MM.1S (cell line): ENCODE results near the gene NOL4L.

Experiments
- EZH2phosphoT487 ChIP-seq: fragments of 300-600 bp; sonication (generic); IDR thresholded peaks from 2 replicates; pipeline ENCODE4 v1.6.1; 2018; ENCODE audit warnings: antibody characterized with exemption, low read length
- TF ChIP-seq, protein P1 (sequence below): fragments of 300-600 bp; sonication (generic); IDR thresholded peaks from 2 replicates; pipeline ENCODE4 v1.5.1; 2016; ENCODE audit warnings: antibody characterized with exemption, low read length, mixed read lengths

DNA sequence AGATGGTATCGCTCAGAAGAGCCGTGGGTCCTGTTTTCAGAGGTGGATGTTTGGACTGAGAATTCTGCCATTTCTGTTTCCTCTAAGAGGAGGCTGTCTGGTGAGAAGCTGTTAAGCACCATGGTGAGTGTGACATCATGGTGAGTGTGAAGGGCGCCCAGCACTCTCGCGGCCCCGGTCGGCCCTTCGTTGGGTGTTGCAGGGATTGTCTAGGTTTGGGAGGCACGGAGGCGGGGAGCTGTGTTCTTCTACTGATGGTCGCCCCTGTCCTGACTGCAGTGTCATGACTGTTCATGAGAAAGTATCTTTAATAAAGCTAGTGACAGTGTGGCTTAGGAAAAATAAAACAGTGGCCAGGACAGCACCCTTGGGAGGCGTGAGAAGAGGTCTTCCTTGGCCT is 70.4 kb downstream of the NOL4L start:
- TF ChIP-seq, protein P1, sequence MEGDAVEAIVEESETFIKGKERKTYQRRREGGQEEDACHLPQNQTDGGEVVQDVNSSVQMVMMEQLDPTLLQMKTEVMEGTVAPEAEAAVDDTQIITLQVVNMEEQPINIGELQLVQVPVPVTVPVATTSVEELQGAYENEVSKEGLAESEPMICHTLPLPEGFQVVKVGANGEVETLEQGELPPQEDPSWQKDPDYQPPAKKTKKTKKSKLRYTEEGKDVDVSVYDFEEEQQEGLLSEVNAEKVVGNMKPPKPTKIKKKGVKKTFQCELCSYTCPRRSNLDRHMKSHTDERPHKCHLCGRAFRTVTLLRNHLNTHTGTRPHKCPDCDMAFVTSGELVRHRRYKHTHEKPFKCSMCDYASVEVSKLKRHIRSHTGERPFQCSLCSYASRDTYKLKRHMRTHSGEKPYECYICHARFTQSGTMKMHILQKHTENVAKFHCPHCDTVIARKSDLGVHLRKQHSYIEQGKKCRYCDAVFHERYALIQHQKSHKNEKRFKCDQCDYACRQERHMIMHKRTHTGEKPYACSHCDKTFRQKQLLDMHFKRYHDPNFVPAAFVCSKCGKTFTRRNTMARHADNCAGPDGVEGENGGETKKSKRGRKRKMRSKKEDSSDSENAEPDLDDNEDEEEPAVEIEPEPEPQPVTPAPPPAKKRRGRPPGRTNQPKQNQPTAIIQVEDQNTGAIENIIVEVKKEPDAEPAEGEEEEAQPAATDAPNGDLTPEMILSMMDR, result no peak
- no peak for TF ChIP-seq EZH2phosphoT487
